Regular cardiac myocyte (primary cell): ENCODE results near the gene SWT1. TPM values are rescaled to one million over a fixed set of nuclear protein-coding genes. Genes with fewer than 3 reads are reported as not detected.

ENCODE experiments used
- total RNA-seq: library from RNA; depleted of rRNA; stranded (reverse); fragments of >200 nt; gene quantifications from 2 replicates; pipeline ENCODE4 v1.2.3, GENCODE V29; 2014

SWT1 gene, protein sequence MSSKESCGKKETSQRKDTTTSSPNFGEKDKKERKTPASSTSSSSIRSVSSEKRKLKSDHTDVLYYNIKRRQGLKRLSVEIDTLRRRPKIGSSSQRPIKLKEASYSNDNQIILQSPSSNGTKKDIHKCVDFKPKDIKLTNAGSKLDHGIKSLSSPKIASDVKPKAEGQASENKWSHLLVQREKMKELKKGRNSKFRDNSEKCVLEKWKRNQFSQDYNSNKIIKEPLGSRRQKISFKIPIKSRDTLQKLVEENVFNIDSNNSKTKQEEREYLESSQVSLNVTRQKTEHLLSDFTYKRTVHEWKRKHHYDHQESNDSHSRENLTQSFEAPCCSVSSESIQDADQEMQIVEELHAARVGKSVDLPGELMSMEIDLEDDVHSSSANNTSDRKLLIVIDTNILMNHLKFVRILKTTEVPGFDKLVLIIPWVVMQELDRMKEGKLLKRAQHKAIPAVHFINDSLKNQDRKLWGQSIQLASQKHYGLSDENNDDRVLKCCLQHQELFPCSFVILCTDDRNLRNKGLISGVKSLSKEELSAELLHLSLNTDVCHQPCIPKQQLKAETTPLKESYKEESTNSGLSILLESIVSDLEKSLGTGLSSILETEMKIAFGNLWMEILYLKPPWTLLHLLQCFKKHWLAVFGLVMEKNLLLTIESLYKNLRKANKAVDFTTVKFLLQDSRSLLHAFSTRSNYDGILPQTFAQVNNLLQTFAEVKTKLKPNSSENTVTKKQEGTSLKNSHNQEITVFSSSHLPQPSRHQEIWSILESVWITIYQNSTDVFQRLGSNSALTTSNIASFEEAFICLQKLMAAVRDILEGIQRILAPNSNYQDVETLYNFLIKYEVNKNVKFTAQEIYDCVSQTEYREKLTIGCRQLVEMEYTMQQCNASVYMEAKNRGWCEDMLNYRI
- total RNA-seq, result 2.7 and 8.7 TPM in 2 replicates

DNA sequence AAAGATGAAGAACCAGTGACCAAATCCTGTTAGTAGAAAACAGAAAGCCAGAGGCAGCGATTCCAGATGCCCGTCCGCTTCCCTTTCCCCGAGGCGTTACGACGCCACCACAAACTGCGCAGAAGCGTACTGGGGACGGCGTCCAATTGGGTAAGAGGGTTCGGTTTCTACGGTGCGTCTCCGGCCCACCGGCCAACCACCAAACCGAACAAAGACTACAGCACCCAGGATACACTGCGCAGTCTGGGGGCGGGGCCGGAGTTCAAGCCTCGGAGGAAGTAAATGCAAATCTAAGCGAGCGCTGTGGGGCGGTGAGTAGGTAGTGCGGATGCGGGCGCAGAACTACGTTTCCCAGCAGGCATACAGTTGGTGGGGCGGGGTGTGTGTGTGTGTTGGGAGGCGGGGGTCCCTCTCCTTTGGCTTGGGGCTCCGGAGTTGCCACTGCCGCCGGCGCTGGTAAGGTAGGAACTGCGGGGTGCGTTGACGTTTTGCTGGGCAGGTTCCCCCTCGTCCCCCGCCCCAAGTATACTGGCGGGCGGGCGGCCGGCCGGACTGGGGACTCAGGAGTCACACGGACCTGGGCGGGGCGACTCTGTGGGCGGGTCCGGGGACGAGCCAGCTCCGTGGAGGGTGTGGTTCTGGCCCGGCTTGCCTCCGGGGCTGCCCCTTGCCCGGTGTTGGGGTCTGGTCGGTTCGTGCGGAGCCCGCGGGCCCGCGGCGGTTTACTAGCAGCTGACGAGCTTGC, at the start of gene SWT1, which contains the start of gene TRMT1L:
SWT1 (plus strand) TSS at position 314 of the 745 bp plus-strand sequence. CDS start 3,675 bp downstream, outside the sequence.
TRMT1L (minus strand) TSS at position 100 of the 745 bp plus-strand sequence. CDS start 241 bp downstream, outside the sequence.

DNA sequence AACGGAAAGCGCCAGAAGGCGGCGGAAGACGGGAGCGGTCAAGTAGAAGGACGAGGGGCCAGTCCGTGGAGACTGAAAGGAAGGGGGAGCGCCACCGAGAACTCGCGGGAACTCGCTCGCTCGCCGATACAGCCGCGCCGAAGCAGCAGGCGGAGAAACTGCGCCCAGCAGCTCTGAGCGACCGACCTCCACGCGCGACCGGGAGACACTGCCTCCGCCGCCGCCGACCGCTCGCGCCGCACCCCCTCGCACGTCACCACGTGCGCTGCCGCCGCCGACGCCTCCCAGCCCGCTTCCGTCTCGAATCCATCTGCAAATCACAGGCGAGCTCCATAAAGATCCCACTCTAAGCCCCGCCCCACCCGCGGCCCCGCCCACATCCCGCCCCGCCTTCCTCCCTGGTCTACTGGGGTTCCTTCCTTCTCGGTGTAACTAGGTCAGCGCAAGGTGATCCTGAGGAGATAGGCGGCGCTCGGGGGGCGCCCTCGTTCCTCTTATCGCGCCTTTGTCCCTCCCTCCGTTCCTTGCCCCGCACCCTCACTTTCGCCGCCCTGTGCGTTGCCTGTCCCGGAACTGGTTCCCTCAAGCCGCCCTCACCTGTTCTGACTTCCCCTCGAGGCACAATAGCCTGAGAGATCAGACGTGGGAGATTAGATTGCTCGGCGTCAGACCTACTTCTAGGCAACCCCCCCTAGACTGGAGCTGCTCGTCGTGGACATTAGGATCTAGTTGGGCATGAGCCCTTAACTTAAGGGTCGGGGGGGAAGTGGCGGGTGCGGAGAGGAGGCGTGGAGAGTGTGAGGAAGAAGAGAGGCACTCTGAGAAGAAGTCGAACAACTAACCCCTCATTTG, 160.3 kb downstream of the SWT1 start, which contains the start of gene IVNS1ABP:
IVNS1ABP (minus strand) TSS at position 210 of the 852 bp plus-strand sequence. CDS start 7,750 bp downstream, outside the sequence.

Other genes starting within 250 kb of the SWT1 start
- 15.7 and 47.4 TPM in 2 replicates for gene NIBAN1, start 182.7 kb upstream of the SWT1 start, total RNA-seq
- 22.8 and 25.1 TPM in 2 replicates for gene RNF2, start 111.6 kb upstream of the SWT1 start, total RNA-seq
- 21.1 and 31.3 TPM in 2 replicates for gene TRMT1L, start 214 bp upstream of the SWT1 start, total RNA-seq
- gene IVNS1ABP, start 160.1 kb downstream of the SWT1 start, total RNA-seq, result 61.4 and 74.4 TPM in 2 replicates